GM23248 (cell line): ENCODE data around the gene KRTAP4-11. TPM values are rescaled to one million over a fixed set of nuclear protein-coding genes. Genes with fewer than 3 reads are reported as not detected.

Source experiments
- DNase-seq: peaks from one replicate; pipeline ENCODE4 v3.0.0-alpha.2; 2015
- H2AFZ ChIP-seq: fragments of 200-600 bp; sonication (generic); 2 replicates; pipeline ENCODE4 v1.6.1; 2016; ENCODE audit warnings: antibody characterized with exemption
- H3F3A ChIP-seq: fragments of 200-600 bp; sonication (generic); 2 replicates; pipeline ENCODE4 v1.6.1; 2016; ENCODE audit warnings: mild to moderate bottlenecking, antibody characterized with exemption, mixed run types; ENCODE audit not compliant: insufficient read depth
- H3K27ac ChIP-seq: fragments of 200-600 bp; sonication (generic); 2 replicates; pipeline ENCODE4 v1.5.1; 2016; ENCODE audit warnings: mild to moderate bottlenecking
- H3K27me3 ChIP-seq: fragments of 200-600 bp; sonication (generic); replicated peaks from 2 replicates; pipeline ENCODE4 v1.6.1; 2016; ENCODE audit warnings: mild to moderate bottlenecking; ENCODE audit not compliant: insufficient read depth
- H3K36me3 ChIP-seq: fragments of 200-600 bp; sonication (generic); 2 replicates; pipeline ENCODE4 v1.6.1; 2016; ENCODE audit warnings: low read depth, mild to moderate bottlenecking
- H3K4me1 ChIP-seq: fragments of 200-600 bp; sonication (generic); 2 replicates; pipeline ENCODE4 v1.6.1; 2016; ENCODE audit warnings: mild to moderate bottlenecking; ENCODE audit not compliant: insufficient read depth
- H3K4me2 ChIP-seq: fragments of 200-600 bp; sonication (generic); one replicate; pipeline ENCODE4 v1.6.1; 2016; ENCODE audit warnings: mild to moderate bottlenecking; ENCODE audit not compliant: unreplicated experiment
- H3K4me3 ChIP-seq: fragments of 200-600 bp; sonication (generic); 2 replicates; pipeline ENCODE4 v1.5.1; 2016; ENCODE audit warnings: mild to moderate bottlenecking
- H3K79me2 ChIP-seq: fragments of 200-600 bp; sonication (generic); 2 replicates; pipeline ENCODE4 v1.6.1; 2016; ENCODE audit warnings: mild to moderate bottlenecking; ENCODE audit not compliant: insufficient read depth
- H3K9ac ChIP-seq: fragments of 200-600 bp; sonication (generic); 2 replicates; pipeline ENCODE4 v1.6.1; 2016; ENCODE audit warnings: mild to moderate bottlenecking
- H3K9me2 ChIP-seq: fragments of 200-600 bp; sonication (generic); 2 replicates; pipeline ENCODE4 v1.6.1; 2016; ENCODE audit warnings: mixed run types, mild to moderate bottlenecking, moderate library complexity; ENCODE audit not compliant: insufficient read depth
- H3K9me3 ChIP-seq: fragments of 200-600 bp; sonication (generic); one replicate; pipeline ENCODE4 v1.6.1; 2017; ENCODE audit warnings: low read depth
- H4K20me1 ChIP-seq: fragments of 200-600 bp; sonication (generic); 2 replicates; pipeline ENCODE4 v1.6.0; 2016; ENCODE audit not compliant: insufficient read depth
- EZH2 ChIP-seq: fragments of 200-600 bp; sonication (generic); IDR thresholded peaks from 2 replicates; pipeline ENCODE4 v1.6.1; 2018; ENCODE audit warnings: antibody characterized with exemption, mild to moderate bottlenecking; ENCODE audit not compliant: insufficient read depth, poor library complexity, severe bottlenecking
- EZH2phosphoT487 ChIP-seq: fragments of 200-600 bp; sonication (generic); IDR thresholded peaks from 2 replicates; pipeline ENCODE4 v1.6.1; 2018; ENCODE audit warnings: antibody characterized with exemption, moderate library complexity, mild to moderate bottlenecking, low read depth; ENCODE audit not compliant: insufficient read depth
- WGBS, 2 experiments: methylation state at CpG; one replicate each; pipeline ENCODE4 v1.1.6; 2015 to 2017; ENCODE audit warnings: low lambda C conversion rate in 2 of 2, low coverage in 1 of 2; ENCODE audit errors: missing lambda C conversion rate in 2 of 2; 5-methylcytosine and 5-hydroxymethylcytosine counted together
- in situ Hi-C: fragments of 300-500 bp; cut with MboI; formaldehyde crosslinking; loops from 2 replicates; pipeline ENCODE4 v1.15.0; 2020
- polyA plus RNA-seq: library from polyadenylated mRNA; unstranded; fragments of >200 nt; fragmentation: Nextera tagmentation; extraction: Ambion mirVana; gene quantifications from 2 replicates; pipeline ENCODE4 v1.2.1, GENCODE V29; 2016
- total RNA-seq: library from RNA; depleted of rRNA; stranded (reverse); fragments of >200 nt; shearing (Covaris generic); gene quantifications from 2 replicates; pipeline ENCODE4 v1.2.3, GENCODE V29; 2014

KRTAP4-11 gene
- total and polyA plus RNA-seq, 2 experiments from 2014 or later = 0.29 TPM; not detected in 1

GRCh38 chr17:41147531-41148204, 29.5 kb upstream of the KRTAP4-11 start:
- TF ChIP-seq EZH2phosphoT487 (no peak), EZH2 (no peak)
- H3K9me2 ChIP-seq = no peaks in the 10 kb centered on the region
- no peaks in the 10 kb centered on the region for H3K36me3 ChIP-seq
- H3K79me2 ChIP-seq = no peaks in the 10 kb centered on the region
- H4K20me1 ChIP-seq = no peaks in the 10 kb centered on the region
- no peak overlapping the region for H3K4me3 ChIP-seq
- no peak for DNase-seq
- H3K9ac ChIP-seq = no peak overlapping the region
- in situ Hi-C loops = no loop called here
- H3F3A ChIP-seq = no peaks in the 10 kb centered on the region
- WGBS, 2 experiments = 86 to 88% methylated on average over 2 of the region's 2 CpGs
- no peak overlapping the region for H2AFZ ChIP-seq
- H3K27me3 ChIP-seq = no peaks in the 10 kb centered on the region
- no peak overlapping the region for H3K27ac ChIP-seq
- no peaks in the 10 kb centered on the region for H3K9me3 ChIP-seq
- H3K4me2 ChIP-seq = no peak overlapping the region
- H3K4me1 ChIP-seq = no peaks in the 10 kb centered on the region

DNA sequence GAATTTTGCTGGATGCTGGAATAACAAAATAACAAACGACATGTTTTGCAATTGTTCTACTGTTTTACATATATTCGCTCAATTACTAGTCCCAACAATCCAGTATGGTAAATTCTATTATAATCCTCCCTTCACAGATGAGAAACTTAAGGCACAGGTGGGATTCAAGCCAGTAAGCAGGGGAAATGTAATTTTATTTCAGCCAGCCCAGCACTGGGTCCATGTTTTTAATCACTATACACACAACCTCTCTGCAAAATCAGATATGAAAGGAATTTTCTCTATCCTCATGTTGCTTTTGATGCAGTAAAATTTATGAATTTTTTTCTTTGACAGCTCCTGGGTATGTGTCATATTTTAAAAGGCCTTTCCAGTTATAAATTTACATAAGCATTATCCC, 27.1 kb upstream of the KRTAP4-11 start:
- no peaks in the 10 kb centered on the region for H3K9me2 ChIP-seq
- no peaks in the 10 kb centered on the region for H3K9me3 ChIP-seq
- no peak overlapping the region for H2AFZ ChIP-seq
- no peak overlapping the region for H3K9ac ChIP-seq
- peaks cover 12% of the 10 kb centered on the region for H3F3A ChIP-seq
- in situ Hi-C loops = no loop called here
- H3K27ac ChIP-seq = no peak overlapping the region
- H3K27me3 ChIP-seq = no peaks in the 10 kb centered on the region
- no peaks in the 10 kb centered on the region for H3K79me2 ChIP-seq
- WGBS, 2 experiments = 82 to 90% methylated on average over 2 of the region's 2 CpGs
- no peaks in the 10 kb centered on the region for H3K36me3 ChIP-seq
- H3K4me2 ChIP-seq = no peak overlapping the region
- peaks cover 13% of the 10 kb centered on the region for H3K4me1 ChIP-seq
- H4K20me1 ChIP-seq = no peaks in the 10 kb centered on the region
- no peak for TF ChIP-seq EZH2
- TF ChIP-seq EZH2phosphoT487 = no peak
- DNase-seq = no peak
- H3K4me3 ChIP-seq = no peak overlapping the region

- DNase-seq = no peak
- H3K79me2 ChIP-seq = no peaks in the 10 kb centered on the region
- no peaks in the 10 kb centered on the region for H4K20me1 ChIP-seq
- no peaks in the 10 kb centered on the region for H3K9me3 ChIP-seq
- no peak overlapping the region for H3K9ac ChIP-seq
- no peak overlapping the region for H3K4me2 ChIP-seq
- in situ Hi-C loops = no loop called here
- H3K4me1 ChIP-seq = peaks cover 14% of the 10 kb centered on the region
- peaks cover 13% of the 10 kb centered on the region for H3F3A ChIP-seq
- H3K27ac ChIP-seq = no peak overlapping the region
- 93 to 96% methylated on average over 1 of the region's 1 CpG for WGBS, 2 experiments
- H3K36me3 ChIP-seq = no peaks in the 10 kb centered on the region
- H3K27me3 ChIP-seq = no peaks in the 10 kb centered on the region
- TF ChIP-seq EZH2 (no peak), EZH2phosphoT487 (no peak)
- no peak overlapping the region for H2AFZ ChIP-seq
- H3K9me2 ChIP-seq = no peaks in the 10 kb centered on the region
- no peak overlapping the region for H3K4me3 ChIP-seq
Observed at GRCh38 chr17:41144846-41145245, 26.7 kb upstream of the KRTAP4-11 start.

- no peak for DNase-seq
- in situ Hi-C loops = no loop called here
- Histone ChIP-seq H3K27ac (peak overlapping the region; percentile 83), H4K20me1 (no peaks in the 10 kb centered on the region), H3K9me2 (peaks cover 2% of the 10 kb centered on the region; the same call in 1 of the 2 replicates), H3K4me3 (no peak overlapping the region), H3K4me1 (peaks cover 14% of the 10 kb centered on the region), H2AFZ (no peak overlapping the region), H3F3A (peaks cover 13% of the 10 kb centered on the region), H3K36me3 (no peaks in the 10 kb centered on the region), H3K4me2 (peak overlapping the region; percentile 38), H3K9me3 (no peaks in the 10 kb centered on the region), H3K27me3 (no peaks in the 10 kb centered on the region), H3K9ac (peak overlapping the region; percentile 10; the same call in 1 of the 2 replicates), H3K79me2 (no peaks in the 10 kb centered on the region)
- no peak for TF ChIP-seq EZH2phosphoT487
- no peak for TF ChIP-seq EZH2
Observed at GRCh38 chr17:41141361-41141760, 23.2 kb upstream of the KRTAP4-11 start.
